Measurements from ENCODE around the gene CDON.
A peak's percentile ranks its signal among the peaks of the same experiment; 100 is the strongest.

Gene CDON

DNA sequence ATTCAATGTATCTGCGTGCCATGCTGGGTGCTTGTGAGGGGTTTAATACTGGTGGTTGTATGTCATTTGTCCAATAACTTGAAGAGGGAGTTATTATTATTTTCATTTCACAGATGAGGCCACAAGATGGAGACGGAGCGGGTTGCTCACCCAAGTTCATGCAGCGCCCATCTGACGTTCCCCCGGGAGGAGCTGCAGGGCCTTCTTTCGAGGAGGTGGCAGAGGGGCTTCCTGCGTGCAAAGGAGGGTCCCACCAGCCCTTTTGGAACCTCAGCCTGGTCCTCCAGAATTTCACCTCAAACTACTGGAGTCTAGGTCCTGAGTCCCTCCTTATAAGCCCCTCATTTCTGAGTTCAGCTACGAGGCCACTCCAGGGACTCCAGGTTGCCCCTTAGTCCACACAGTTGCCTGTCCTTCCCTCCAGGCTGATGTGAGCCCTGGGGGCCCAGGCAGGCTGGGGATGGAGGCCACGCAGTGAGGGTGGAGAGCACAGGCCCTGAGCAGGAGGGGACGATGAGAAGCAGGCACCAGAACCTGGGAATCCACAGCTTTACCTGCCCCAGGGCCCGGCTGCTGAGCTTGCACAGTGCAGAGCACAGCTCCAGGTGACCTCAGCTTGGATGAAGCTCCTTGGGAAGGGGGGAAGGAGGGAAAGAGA is 119.8 kb downstream of the CDON start:
- FAIRE-seq, result no peak

DNA sequence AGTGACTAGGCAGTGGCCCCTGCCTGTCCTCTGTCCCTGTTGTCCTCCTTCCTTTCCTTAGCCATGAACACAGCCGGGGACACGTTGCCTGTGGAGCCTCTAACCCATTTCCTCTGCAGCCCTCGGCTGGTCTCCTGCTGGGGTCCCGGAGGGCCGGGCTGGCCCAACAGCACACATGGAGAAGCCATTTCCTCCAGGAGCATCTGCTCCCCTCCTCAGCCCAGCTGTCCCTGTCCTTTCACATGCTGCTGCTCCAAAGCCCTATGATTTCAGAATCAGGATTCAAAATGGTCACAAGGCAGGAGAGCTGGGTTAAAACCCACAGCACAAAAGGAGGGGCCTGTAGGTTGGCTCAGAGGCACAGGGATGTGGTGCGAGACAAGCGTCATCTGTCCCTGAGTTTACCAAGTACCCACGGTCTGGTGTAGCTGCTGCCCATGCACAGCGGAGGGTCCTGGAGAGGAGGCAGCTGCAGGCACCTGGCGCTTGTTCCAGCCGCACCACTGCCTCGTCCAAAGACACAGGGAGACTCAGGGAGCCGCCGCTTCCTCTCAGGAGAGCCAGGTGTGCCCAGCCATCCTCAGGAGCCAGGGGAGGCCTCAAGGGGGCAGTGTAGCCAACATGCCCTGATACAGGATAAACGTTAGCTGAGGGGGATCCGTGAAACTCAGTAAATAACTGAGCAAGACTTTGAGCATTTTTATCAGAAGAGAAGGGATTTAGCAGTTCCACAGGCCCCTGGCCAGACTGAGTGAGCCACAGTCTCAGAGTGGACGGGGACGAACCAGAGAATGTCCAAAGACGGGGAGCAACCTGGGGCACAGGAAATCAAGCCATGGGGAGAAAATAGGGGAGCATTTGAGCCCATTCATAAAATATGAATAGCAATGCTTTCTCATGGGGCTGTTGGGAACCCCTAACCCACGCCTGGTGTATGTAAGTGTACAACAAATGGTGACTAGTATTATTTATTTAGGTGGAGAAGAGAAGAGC is 120.8 kb downstream of the CDON start:
- no peak for FAIRE-seq

DNA sequence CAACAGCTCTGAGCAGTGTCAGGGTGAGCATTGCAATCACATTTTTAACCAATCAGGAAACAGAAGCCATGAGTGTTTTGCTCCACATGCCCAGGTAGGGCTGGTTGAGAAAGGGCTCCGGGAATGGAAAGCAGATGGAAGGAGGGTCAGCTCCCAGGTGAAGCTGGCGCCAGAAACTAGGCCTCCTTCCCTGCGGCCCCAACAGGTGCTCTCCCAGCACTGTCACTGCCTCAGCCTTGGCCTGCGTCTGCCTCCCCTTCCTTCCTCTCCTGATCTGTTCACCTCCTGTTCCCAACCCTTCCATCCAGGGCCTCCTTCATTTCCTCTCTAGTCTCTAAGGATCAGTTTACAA is 121.4 kb downstream of the CDON start:
- no peak for FAIRE-seq

DNA sequence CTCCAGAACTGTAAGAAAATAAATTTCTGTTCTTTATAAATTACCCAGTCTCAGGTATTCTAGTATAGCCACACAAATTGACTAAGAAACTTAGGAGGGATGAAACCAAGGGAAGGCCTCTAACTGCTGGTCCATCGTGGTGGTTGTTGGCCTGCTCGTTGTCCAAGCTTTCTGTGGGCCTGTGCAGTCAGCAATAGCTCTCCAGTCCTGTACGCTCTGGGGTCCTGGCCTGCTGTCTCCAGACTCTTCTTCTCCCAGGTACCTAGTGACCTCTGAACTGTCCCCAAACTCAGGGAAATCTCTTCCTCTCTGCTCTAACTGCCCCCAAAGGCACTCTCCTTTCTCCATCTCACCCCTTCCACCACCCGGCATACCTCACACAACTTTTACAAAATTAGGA is 122.5 kb downstream of the CDON start:
- FAIRE-seq, result no peak

DNA sequence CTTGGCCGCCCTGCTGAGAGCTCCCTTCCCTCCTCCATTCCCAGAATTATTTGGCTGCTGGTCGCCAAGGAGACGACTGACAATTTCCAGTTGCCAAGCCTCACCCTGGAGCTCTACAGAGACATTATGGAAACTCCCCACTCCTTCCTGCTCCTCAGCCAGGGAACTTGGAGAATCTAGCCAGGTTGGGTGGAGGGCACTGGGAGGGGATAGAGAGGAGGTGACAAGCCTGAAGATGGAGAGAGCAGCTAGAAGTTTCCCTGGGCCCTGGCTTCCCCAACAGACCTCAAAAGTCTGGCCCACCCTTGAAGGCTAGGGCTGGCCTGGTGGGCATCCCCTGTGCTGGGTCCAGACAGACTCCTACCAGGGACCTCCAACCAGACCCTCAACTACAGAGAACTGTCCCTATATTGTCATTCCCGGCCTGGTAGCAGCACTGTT is 123.6 kb downstream of the CDON start:
- no peak for FAIRE-seq

DNA sequence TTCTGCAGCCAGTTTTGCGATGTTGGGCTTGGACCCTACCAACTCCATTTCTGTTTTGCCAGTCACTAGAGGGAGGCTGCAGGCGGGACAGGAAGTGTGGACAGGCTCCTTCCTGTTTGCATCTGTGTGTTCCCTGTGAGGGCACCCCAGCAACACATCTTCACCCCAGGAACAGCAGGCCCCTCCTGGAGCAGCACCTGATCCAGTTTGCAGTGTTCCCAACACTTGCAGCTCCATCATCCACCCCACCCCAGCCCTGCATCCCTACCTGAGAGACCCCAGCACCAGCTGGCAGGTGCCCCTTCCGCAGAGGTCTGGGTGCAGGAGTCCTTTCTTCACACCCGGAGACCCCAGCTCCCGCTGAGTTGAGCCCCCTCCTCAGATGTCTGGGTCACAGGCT is 124.2 kb downstream of the CDON start:
- no peak for FAIRE-seq

DNA sequence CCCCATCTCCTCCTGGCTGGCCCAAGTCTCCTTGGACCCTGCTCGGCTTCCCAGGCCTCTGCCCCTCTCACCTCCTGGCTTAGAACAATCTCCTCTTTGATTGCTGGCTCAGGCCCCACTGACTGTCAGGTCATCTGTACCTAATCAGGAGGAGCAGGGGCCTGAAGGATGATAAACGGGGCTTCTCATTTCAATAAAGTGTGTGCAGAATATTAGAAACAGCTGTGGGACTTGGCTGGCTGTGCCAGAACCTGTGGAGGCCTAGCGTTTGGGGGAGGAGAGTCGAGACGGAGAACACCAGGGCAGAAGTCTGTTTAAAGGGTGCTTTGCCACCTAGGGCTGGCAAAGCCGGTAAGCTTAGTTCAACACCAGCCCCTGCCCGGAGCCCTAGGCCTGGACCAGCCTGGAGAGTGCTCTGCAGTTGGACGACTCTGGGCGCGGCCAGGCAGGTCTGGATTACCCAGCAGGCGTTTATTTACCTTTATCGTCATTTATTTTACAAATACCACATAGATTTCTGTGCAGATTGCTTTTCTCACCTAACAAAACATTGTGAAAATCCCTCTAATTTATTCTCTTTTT is 127.0 kb downstream of the CDON start:
- no peak for FAIRE-seq

DNA sequence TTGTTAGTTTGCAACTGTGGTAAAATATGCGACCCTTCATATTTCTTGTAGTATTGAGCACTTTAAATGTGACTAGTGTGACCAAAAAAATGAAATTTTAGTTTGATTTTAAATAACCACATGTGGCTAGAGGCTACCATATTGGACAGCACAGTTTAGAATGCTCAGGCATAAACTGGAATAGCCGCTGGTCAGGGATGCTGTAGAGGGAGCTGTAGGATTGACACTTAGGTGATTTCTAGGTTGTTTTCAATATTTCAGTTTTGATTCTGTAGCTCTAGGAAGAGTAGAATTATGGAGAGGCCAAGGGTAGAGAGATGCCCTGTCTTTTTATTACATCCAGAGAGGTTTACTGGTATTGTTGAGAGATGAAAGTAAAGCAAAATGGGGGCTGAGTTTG is 127.6 kb downstream of the CDON start:
- FAIRE-seq, result no peak

DNA sequence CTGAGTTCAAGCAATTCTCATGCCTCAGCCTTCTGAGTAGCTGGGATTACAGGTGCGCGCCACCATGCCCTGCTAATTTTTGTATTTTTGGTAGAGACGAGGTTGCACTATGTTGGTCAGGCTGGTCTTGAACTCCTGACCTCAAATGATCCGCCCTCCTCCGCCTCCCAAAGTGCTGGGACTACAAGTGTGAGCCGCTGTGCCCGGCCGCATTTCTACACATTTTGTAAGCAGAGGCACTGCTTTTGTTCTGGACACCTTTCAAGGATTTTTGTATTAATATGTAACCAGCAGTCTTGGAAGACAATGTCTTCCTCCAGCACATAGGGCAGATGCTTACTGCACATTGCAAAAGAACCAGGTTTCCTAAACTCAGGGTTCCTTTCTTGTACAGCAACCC is 128.2 kb downstream of the CDON start:
- no peak for FAIRE-seq

DNA sequence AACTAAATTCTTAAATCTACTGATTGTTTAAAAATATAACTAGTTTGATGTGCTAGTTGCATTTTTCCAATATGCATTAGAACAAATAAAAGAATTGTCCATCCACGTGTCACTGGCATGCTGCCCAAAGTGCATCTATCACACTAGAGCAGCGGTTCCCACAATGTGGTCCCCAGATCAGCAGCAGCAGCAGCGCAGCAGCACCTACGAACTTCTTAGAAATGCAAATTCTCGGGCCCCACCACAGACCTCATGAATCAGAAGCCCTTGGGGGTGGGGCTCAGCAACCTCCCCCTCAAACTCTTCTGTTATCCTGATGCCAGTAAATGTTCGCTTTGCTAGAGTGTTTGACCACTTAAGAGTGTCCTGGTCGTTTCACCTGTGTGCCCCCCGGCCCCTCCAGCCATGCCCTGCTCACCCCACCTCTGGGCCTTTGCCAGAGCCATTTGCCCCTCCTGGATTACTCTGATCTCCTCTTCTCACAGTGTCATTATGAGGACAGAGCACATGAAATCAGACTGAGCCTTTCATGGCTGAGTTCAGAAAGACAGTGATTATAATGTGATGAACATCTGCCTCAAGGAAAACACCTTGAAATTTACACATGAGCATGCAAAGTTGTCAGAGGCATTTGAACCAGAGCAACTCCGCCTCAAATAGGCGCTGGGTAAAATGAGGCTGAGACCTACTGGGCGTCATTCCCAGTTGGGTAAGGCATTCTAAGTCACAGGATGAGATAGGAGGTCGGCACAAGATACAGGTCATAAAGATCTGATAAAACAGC is 129.4 kb downstream of the CDON start:
- FAIRE-seq, result no peak

DNA sequence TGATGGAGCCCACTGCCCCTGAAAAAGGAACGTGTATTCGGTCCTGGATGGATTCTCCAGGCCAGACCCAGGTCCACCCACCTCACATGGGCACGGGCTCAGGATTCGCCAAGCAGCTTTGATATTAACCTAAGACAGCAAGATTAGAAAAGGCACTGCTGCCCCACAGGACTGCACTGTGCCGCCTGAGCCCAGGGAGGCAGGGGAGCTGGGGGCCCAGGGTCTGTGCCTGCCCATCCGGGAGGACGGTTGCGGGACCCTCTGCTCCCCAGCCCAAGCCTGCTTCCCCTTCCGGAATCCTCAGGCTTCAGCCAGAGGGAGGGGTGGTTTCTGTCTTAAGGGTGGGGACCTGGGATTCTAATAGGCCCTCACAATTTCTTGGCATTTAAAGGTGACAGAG is 130.4 kb downstream of the CDON start:
- no peak for FAIRE-seq

DNA sequence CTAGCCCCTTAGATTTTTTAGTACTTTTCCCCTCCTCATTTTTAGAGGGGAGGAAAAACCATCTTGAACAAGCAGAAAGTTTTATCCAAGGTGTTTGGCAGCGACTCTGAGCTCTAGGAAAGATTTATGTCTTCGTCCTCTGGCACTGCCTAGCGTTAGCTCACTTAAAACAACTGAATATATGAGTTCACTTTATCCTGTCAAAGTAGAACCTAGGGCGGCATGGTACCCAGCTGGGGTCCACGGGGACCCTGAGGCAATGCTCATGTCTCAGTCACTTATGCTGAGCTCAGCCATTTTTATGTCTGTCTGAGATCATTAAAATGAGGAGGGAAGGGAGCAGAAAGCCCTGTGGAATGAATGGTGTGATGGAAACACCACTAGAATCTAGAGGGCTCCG is 131.0 kb downstream of the CDON start:
- no peak for FAIRE-seq

DNA sequence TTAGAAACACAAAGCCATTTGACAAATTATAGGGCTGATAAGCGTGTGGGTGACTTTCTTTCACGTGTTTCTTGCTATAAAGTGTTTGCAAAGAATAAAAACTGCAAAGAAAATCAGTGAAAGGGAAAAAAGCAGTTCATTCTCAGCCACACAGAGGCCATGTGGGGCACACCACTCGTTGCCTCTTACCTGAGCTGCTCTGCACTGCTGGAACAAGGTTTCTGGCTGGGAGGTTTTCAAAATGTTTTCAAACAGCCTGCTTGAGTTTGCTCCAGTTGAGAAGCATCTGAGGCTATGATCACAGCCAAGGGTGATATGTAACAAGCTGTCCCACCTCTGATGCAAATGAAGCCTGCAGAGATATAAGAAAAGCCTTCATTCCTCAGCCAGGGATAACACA is 131.6 kb downstream of the CDON start:
- FAIRE-seq, result no peak

DNA sequence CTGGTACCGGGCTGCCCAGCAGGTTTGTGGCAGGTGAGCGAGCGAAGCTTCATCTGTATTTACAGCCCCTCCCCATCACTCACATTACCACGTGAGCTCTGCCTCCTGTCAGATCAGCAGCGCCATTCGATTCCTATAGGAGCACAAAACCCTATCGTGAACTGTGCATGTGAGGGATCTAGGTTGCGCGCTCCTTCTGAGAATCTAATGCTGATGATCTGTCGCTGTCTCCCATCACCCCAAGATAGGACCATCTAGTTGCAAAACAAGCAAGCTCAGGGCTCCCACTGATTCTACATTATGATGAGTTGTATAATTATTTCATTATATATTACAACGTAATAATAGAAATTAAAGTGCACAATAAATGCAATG is 132.6 kb downstream of the CDON start:
- no peak for FAIRE-seq

DNA sequence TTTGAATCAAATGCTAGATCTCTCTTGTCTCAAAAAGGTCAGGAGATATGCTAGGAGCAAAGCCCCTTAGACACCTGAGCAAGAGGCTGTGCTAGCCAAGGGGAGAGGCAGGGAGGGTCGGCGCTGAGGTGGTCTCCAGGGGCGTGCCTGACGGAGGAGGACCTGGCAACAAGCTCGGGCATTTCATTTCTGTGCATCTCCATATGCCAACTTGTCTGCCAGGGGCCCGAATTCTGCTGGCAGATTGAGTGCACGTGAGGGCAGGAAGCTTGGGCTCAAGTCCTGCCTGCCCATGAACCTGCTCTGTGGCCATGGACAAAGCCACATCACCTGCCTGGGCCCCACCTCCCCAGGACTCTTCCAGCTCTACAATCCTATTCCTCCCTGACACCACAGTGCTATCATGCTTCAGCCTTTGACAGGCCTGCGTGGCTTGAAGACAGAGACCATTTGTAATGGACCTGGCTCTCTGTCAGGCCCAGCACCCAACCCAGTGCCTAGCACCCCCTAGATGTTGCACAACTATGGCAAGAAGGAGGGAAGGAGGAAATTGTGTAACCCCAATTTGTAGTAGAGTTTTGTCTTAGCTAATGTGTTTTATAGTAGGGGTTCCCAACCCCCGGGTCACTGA is 133.1 kb downstream of the CDON start:
- FAIRE-seq, result no peak

DNA sequence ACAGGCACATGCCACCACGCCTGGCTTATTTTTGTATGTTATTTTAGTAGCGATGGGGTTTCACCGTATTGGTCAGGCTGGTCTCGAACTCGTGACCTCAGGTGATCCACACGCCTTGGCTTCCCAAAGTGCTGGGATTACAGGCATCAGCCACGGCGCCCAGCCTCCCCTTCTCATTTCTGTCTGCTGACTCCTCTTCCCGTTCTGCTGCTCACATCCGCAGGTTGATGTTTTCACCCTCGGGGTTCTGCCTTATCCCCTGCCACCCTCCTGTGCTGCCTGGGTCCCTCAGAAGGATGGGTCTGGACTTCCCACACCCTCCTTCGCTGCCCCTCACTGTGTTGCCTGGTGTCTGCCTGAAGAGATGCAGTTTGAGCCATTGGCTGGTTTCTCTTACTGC is 136.0 kb downstream of the CDON start:
- FAIRE-seq, result no peak

DNA sequence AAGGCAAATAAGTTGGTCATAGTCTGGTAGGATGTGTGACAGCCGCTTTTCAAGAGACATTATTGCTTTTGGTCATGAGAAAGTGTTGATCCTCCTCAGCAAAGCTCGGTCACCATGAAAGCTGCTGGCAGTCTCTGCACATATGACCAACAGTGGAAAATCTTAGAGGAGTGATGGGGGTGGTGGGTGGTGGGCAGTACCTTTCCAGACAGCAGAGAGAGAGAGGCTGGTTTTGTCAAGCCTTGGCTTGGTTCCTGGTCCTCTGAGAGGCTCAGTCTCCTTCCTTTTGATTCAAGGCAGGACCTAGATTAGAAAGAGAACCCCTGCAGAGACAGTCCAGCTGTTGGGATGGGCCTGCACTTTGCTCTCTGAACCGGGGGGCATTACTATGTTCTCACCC is 136.9 kb downstream of the CDON start:
- no peak for FAIRE-seq

DNA sequence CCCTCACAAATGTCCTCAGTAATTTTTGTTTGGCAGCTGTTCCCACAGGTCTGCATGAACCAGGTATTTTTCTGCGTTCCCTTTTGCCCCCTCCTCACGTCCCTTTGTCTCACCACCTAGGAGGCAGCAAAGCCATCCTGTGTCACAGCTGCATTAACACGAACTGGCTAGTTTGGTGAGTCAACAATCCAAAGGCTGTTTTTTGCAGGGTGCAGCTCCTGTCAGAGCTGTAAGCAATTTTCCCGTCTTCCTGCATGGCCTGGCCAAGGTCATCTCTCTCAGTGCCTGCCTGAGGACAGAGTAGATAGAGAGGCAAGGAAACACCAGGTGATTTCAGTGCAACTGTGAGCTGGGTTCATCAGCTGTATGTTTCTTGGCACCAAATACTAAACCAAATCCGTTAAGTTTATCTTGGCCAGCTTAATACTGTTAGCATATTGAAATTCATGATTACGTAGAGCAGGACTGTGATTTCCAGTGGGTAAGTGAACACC is 137.4 kb downstream of the CDON start:
- FAIRE-seq, result no peak

DNA sequence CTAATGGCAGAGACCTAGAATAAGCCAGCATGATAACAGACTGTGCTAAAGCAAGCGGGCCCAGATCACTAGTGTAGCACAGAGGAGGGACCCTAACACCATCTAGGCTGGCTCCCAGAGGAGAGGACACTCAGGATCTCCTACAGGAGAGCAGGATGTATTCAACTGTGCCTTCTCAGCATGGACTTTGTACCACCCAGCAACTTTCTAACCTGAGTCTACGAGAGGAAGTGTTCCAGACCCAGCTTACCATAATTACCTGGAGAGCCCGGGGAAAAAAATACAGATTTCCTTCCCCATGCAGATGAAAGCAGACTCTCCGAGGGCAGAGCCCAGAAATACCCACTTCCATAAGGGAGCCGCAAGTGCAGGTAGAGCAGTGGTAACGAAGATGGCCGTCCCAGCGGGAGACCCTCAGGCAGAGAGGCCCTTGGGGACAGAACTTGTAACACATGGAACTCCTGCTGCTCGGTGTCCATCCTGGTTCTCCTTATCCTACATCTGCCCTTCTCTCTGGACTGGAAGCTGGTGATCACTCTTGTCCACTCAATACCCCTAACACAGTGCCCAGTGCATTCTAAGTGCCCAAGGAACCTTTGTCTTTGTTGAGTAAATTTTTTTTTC is 138.2 kb downstream of the CDON start:
- FAIRE-seq, result no peak

DNA sequence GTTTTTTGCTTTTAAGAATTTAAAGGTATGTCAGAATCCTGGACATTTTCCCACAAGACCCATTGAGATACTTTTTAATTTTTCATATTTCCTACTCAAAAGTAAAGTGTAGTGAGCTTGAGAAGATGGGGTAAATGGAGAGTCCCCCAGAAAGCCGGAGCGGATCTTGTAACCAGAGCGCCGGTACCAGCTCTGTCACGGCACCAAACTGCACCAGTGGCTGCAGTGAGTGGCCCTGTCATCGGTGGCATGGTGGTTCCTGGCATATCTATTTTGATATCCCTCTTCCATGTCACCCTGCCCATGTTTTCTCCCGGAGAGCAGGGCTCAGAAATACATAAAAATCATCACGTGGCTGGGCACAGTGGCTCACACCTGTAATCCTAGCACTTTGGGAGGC is 139.0 kb downstream of the CDON start:
- no peak for FAIRE-seq

DNA sequence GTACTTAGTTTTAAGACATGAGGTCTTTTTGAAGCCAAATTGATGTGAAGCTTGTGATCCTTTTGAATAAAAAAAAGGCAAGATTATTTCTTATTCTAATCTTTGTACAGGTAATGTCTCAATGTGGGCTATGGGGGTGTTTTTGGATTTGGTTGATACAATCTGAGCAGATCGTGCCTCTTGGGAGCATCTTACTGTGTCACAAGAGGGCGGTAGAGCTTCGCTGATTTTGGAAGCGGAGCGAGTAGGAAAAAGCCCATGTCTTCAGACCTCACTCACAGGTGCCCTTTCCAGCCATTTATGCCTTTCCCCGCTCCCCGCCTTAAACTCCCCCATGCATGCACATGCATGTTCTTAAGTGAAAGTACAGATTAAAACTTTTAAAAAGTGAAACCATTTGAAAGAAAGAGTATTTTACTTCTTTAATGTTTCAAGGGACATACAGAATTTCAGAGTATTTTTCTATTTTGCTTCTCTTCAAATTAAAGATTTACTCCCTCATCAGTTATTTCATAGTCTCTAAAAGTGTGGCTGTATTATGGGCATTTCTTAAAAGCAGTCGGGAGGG is 139.6 kb downstream of the CDON start:
- peak; percentile 47 for FAIRE-seq

DNA sequence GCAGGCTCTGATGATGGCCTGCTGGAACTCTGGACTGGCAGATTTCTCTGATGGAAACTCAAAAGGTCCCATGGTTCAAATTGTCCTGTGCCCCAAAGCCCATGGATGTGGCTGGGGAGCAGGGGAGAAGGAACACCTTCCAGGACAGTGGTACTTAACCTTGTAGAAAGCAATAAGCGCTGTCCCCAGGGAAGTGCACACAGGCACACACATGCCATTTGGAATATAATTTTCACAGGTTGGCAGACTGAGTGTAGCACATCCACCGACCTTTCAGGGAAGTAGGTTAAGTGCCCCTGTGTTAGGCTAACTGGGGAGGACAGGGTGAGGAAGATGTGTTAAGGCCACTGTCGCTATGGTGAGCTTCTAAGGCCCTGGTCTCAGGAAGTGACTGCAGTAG is 140.5 kb downstream of the CDON start:
- FAIRE-seq, result no peak

Measured in TTC549 (cell line).